PFSK-1 (cell line): ENCODE results near the gene PELO.

ENCODE experiments used
- FOXP2 ChIP-seq: optimal IDR thresholded peaks from 2 replicates; pipeline ENCODE3; 2011; ENCODE audit warnings: borderline replicate concordance, control low read depth, inconsistent platforms; ENCODE audit not compliant: insufficient read depth; ENCODE audit errors: extremely low read length, extremely low read depth
- POLR2AphosphoS5 ChIP-seq: IDR thresholded peaks from 2 replicates; pipeline ENCODE4 v1.6.1; 2012; ENCODE audit warnings: low read depth, mild to moderate bottlenecking, control low read depth, low read length, moderate library complexity
- TAF1 ChIP-seq: IDR thresholded peaks from 2 replicates; pipeline ENCODE4 v1.6.1; 2012; ENCODE audit warnings: low read length, control low read depth, borderline replicate concordance; ENCODE audit not compliant: insufficient read depth
- TF ChIP-seq, protein P1 (sequence below), 2 experiments: IDR thresholded peaks; 2 replicates each; pipeline versions ENCODE4 v1.6.1 to v1.8.0; 2011 to 2012; ENCODE audit warnings: low read depth in 2 of 2, low read length in 2 of 2, control low read depth in 1 of 2, inconsistent platforms in 1 of 2, mild to moderate bottlenecking in 1 of 2, moderate library complexity in 1 of 2; ENCODE audit not compliant: insufficient read depth in 1 of 2

- TF ChIP-seq, protein P1, sequence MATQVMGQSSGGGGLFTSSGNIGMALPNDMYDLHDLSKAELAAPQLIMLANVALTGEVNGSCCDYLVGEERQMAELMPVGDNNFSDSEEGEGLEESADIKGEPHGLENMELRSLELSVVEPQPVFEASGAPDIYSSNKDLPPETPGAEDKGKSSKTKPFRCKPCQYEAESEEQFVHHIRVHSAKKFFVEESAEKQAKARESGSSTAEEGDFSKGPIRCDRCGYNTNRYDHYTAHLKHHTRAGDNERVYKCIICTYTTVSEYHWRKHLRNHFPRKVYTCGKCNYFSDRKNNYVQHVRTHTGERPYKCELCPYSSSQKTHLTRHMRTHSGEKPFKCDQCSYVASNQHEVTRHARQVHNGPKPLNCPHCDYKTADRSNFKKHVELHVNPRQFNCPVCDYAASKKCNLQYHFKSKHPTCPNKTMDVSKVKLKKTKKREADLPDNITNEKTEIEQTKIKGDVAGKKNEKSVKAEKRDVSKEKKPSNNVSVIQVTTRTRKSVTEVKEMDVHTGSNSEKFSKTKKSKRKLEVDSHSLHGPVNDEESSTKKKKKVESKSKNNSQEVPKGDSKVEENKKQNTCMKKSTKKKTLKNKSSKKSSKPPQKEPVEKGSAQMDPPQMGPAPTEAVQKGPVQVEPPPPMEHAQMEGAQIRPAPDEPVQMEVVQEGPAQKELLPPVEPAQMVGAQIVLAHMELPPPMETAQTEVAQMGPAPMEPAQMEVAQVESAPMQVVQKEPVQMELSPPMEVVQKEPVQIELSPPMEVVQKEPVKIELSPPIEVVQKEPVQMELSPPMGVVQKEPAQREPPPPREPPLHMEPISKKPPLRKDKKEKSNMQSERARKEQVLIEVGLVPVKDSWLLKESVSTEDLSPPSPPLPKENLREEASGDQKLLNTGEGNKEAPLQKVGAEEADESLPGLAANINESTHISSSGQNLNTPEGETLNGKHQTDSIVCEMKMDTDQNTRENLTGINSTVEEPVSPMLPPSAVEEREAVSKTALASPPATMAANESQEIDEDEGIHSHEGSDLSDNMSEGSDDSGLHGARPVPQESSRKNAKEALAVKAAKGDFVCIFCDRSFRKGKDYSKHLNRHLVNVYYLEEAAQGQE (IDR thresholded peaks at IDR 0.05; ENCODE audit: insufficient read depth in 1 of 2, low read depth in 2 of 2, low read length in 2 of 2), result no peak
- TF ChIP-seq TAF1 (no peak), POLR2AphosphoS5 (no peak), FOXP2 (no peak)
These were observed 3.0 kb upstream of the PELO start for GRCh38 chr5:52784737-52785136.
